NCI-H2029 (cell line): Measurements from ENCODE around the gene CACNA1C.

ENCODE experiments used
- DNase-seq: peaks from one replicate; lab custom pipeline; 2025; lab: John Stamatoyannopoulos, UW

CACNA1C gene

GRCh38 chr12:2366711-2367110 lies 313.9 kb downstream of the CACNA1C start:
- DNase-seq: no peak

GRCh38 chr12:2372178-2372577 lies 319.4 kb downstream of the CACNA1C start:
- DNase-seq: no peak

- no peak for DNase-seq
Observed at GRCh38 chr12:2372735-2373134, 319.9 kb downstream of the CACNA1C start.

- no peak for DNase-seq
Observed at GRCh38 chr12:2373307-2373706, 320.5 kb downstream of the CACNA1C start.

GRCh38 chr12:2374092-2374906 lies 321.5 kb downstream of the CACNA1C start:
- DNase-seq: no peak

GRCh38 chr12:2375871-2376270 lies 323.1 kb downstream of the CACNA1C start:
- no peak for DNase-seq

DNA sequence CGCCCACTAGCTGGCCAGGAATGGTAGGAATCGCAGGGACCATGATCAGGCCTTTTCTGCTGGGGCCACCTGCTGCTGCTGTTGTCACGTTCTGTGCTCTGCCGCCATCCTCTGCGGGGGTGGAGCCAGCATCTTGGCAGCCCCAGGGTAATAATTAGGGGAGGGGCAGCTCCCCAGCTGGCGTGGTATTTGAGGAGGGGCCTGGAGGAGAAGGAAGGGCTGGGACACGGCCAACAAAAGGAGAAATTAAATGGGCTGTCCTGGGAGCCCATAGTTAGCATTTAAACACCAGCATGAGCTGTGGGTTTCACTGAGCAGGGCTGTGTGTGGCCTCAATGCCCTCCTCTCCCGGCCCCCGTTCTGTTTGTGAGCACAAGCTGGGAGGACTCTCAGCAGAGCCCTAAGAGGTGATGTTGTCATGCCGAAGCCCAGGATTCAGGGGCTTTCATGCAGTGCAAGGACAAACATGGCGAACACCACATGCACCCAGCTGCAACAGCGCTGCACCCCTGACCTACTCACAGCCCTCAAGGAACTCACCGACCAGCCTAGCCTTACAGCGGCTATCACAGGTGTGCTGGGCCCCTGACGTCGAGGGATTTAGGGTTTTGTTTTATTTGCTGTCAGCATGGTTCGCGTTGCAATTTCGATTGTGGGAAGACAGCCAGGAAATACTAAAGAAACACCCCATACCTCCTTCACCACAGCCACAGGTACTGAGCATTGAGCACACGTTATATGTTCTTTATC lies 324.3 kb downstream of the CACNA1C start:
- DNase-seq: no peak

GRCh38 chr12:2378835-2379330 lies 326.1 kb downstream of the CACNA1C start:
- DNase-seq: no peak

DNA sequence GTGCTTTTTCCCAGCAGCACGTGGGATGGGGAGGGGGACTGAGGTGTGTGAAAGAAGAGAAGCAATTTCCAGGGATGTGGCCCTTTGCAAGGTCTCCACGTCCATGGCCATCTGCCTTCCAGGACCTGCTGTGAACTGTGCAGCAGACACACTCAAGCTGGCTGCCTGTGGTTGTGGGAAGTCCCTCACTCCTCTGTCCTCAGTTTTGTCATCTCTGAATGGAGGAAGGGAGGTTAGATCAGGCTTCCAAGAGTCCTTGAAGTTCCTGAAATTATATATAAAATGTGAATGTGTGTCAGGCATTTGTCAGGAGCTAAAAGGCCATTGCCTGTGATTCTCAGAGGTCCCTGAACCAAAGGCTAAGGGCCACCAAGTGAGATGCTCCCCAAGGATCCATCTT lies 328.2 kb downstream of the CACNA1C start:
- DNase-seq: no peak

GRCh38 chr12:2382370-2383155 lies 329.8 kb downstream of the CACNA1C start:
- no peak for DNase-seq

- no peak for DNase-seq
Observed at GRCh38 chr12:2383325-2384028, 330.7 kb downstream of the CACNA1C start.

GRCh38 chr12:2384029-2384386 lies 331.2 kb downstream of the CACNA1C start:
- no peak for DNase-seq

DNA sequence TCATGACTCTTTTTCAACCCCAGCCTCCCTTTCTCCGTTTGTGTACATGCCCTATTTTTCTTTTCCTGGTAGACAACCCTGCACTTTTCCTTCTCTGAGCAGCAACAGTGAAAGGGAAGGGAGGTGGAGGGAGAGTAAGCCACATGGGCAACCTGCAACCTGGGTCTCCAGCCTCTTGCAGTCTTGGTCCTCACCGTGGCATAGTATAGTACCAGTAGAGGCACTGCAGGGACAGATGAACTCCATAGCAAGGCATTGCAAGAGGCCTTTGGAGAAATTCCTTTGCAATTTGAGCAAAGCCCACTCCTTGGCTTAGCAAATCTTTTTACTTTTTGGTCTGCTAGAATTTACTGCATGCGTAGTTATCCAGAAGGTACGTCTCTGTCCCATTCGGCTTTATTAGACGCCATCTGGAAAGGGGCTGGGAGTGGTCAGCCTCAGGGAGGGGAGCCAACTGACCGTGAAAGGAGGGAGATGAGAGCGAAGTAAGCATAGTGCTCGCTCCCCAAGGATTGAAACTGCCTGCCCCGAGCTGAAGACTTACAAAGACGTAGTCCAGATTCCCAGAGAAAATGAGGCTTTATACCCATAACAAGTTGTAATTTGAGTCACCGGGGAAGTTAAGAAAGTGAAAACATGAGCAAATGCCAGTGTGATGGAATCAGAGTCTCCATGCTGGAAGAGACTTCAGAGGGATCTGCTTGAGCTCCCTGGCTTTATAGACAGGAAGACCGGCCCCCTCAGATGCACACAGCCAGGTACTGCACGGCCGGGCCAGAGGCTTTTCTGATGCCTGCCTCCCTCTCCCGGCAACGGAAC lies 332.0 kb downstream of the CACNA1C start:
- no peak for DNase-seq

DNA sequence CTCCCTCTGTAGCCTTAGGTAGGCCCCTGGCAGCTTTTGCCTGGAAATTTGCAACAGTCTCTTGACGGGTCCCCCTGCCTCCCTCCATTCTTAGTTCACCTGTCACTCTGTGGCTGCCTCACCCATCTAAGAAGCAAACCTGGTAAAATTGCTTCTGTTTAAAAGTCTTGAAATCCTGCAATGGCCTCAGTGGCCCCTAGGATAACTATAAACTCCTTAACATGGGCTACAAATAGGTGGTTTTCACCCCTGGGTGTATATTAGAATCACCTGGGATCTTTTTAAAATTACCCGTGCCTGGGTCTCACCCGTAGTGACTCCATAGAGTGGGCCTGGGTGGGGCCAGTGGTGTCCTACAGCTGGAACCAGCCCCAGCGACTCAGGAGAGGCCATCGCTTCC lies 332.7 kb downstream of the CACNA1C start:
- DNase-seq: no peak

- no peak for DNase-seq
Observed at GRCh38 chr12:2386566-2386965, 333.8 kb downstream of the CACNA1C start.

GRCh38 chr12:2387103-2387834 lies 334.5 kb downstream of the CACNA1C start:
- no peak for DNase-seq

DNA sequence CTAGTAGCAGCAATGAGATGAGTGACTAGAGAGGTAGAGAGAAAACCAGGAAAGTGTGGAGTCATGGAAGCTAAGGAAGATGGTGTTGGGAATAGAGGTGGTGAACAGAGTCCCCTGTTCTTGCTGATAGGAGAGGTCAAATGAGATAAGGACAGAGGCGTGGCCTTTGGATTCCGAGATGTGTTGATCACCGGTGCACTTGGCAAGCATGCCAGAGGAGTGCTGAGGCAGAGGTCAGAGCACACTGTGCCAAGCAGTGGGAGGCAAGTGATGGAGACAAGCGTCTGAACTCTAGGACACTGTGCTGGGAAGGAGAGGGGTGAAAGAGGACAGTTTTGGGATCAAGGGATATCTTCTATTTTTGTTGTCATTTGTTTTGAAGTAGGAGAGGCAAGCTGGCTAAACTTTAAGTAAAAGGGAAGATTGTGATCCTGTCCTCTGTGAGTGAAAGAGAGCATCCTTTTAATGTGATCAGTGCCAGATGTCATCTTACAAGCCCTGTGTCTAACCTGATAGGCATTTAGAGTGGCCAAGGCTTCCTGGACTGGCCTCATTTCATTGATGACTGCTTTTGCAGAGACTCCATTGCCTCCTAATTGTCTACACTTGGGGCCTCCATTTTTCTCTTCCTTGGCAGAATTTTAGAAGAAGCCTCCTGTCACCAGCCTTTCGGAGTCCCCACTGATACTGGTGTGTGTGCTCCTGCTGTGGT lies 336.4 kb downstream of the CACNA1C start:
- no peak for DNase-seq

- DNase-seq: no peak
Observed at GRCh38 chr12:2390133-2390532, 337.3 kb downstream of the CACNA1C start.

DNA sequence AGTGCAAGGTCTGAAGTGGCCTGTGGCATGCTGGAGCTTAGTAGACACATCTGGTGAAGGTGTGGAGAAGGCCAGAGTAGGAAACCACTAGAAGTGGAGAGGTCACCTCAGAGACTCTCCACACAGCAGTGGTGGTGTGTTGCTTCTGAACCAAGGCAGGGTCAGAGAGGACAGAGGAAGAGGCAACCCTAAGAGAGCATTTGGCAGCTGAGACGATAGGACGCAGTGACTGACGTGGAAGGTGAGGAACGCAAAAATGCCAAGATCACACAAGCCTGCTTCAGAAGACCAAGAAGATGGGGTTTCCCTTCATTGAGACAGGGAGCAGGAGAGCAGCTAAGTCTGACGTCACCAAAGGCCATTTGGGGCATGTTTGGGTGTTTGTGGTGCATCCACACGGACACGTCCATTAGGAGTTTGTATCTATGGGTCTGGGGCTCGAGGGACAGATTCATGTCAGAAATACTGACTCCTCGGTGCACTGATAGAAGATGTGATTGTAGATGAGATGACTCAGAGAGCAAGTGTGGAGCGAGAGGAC lies 338.1 kb downstream of the CACNA1C start:
- DNase-seq: no peak
